GM21825 (cell line): ENCODE data around the gene TCHHL1.

Source experiments
- ATAC-seq: cut with Tn5 transposase; IDR thresholded peaks from one replicate; pipeline ENCODE4 v1.9.1; 2021; ENCODE audit warnings: mild to moderate bottlenecking, moderate library complexity; ENCODE audit not compliant: unreplicated experiment

Gene TCHHL1

DNA sequence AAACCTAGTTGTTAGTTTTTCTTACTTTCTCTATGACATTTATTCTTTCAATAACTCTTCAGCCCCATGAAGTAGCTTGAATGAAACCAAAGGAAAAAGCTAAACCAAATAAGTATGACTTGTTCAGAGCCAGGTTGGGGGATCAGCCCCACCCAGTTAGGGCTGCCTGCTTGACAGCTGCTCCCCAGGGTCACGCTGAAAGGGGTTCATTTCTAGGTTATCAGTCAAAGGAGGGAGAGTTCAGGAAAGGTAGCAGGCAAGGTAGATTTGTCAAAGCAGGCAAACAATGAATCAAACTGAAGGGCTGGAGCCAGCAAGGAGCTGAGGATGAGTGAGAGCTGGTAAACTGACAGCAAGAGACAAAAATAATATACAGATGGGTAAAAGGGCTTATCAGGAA lies 49.0 kb downstream of the TCHHL1 start:
- ATAC-seq: no peak

DNA sequence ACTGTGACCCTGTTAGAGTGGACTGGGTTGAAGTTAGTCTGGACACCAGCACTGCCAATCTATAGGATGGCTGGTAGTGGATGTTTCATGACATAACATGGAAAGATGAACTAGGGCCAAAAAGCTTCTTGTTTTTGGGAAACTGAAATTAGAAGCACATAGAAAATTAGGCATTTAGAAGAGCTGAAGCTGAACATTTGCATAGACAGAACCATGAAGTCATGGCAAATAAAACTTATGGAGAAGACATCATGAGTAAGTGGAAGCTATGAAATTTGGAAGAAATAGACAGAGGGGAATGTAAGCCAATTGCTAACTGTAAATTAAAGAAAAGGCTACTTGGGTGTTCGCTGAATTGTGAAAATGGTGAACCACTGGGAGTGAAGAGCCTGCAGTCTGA lies 49.4 kb downstream of the TCHHL1 start:
- ATAC-seq: no peak

DNA sequence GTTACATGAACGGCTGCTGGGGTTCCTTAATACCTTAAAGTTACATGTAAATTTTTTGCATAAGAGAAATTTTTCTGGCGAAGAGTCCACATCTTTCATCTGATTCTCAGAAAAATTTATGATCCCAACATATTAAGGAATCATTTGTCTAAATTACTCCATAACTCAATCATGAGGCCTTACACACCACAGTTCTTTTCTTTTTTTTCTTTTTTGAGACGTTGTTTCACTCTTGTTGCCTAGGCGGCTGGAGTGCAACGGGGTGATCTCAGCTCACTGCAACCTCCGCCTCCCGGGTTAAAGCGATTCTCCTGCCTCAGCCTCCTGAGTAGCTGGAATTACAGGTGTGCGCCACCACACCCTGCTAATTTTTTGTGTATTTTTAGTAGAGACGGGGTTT lies 50.0 kb downstream of the TCHHL1 start:
- ATAC-seq: no peak

DNA sequence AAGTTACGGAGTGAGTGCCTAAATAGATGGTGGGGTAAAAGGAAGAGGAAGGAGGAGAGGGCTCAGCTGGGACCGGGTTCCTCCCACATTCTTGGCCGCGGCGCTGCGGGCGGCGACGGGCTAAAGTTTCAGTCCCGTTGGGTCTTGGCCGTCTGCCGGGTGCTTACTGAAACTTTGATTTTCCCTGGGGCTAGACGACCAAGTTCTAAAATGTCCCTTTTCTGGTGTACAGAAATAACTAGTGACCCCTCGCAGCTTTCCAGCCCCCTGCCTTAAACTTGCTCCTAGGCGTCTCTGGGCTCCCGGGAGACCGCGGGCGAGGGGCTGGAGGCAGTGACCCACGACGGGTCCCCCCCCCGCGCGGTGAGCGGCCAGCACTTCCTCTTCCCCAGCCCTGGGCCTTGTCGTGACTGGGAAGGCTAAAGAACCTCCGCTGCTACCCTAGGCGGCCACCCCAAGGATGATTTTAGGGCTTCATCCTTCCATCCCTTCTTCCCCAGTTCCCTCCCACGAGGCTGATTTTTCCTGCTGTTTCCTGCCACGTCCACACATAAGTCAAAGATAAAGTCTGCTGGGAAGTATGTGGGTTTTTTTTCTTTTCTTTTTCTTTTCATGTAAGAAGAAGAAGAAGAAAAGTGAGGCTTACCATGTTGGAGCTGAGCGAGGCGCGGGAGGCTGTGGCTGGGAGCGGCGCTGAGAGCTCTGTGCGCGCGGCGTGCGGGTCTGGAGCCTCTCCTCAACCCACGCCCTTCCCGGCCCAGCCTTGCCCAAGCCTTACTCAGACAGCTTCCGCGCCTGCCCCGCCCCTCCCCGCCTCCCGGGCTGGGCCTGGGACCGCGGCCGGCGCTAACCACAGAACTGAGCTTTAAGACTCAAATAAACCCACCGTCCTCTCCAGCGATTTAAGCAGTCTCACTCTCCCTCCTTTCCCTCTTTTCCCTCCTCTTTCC lies 52.3 kb downstream of the TCHHL1 start, which contains the start of gene S100A11:
Gene S100A11, minus strand, starts transcription at position 738 of the 950 bp plus-strand sequence. Its CDS starts 89 bp downstream, at position 649.
- no peak for ATAC-seq

DNA sequence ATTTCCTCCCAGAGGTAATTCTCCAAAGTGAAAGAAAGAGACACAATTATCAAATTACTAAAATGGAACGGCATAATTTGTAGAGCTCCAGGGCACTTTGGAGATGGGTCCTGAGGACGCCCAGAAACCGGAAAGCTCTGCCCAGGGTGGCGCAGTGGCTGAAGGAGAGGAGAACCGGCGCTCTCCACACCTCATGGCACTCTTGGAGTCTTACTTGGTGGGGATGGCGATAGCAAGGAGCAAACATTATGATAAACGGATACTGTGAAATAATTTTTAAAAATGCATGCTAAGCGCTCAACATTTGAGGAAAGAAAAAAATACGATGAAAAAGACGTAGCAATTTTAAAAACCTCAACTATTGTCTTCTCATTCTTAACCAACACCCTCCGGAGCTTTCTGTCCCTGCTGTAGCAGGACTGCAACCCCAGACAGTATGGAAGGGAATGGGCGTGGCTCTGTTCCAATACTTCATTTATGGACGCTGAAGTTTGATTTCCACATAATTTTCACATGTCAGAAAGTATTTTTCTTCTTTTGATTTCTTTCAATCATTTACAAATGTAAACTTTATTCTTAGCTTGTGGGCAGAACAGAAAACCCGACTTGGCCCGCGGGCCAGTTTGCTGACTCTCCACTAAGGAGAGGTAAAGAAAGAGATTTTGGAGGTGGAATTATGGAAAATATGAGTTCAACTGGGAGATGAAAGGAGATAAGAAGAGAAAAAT lies 53.2 kb downstream of the TCHHL1 start:
- no peak for ATAC-seq

DNA sequence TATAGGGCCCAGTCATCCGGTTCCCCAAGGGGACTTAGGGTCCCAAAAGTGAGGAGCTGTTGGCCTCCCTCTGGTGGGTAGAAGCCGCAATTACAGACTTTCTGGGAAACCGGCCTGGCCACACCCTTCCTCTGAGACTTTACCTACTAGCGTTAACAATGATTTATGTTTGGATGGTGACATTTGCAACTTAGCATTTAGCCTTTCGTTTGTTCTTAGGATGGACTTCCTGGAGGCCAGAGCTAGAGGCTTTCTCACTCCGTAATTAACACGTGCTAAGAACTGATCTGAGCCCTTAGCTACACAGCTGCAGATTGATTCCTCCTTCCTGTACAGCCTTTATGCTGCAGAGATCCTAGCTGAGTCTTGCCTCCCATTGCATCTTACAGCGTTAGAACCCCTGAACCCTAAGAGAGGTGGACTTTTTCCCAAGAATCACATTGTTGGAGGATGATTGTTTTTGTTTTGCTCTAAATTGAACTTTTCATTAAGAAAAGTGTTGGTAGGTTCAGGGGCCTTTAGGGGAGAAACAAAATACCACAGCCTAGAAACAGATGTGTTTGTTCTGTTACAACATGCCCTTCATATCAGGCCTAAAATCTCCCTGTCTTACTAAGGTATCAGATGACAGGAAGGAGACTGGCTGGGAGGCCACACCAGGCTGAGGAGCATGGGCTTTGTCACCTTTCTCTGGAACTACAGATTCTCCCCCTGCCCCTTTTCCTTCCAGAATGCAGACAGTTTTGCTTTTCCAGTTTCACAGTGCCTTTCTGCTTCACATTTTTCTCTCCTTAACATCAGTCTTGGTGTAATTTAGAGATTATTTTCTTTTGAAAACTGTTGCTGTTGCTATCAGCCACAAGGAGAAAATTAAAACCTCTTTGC lies 54.0 kb downstream of the TCHHL1 start:
- ATAC-seq: peak; percentile 50

DNA sequence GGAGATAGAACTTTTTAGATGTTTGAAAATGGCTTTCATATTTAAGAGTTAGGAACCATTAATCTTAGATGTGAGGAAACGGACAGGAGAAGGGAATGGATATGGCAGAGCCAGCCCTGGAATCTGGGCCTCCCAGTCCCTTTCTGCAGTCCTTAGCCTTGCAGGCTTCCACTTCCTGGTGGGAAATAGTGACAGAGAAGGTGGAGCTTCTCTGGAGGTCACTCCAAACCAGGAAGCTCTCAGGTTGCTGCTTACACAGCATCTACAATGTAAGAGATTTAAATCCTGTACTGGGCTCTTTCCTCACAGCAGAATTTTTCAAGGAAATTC lies 54.6 kb downstream of the TCHHL1 start:
- ATAC-seq: peak; percentile 23
